HepG2 (cell line): ENCODE data around the gene HMCN1. TPM values are rescaled to one million over a fixed set of nuclear protein-coding genes. Genes with fewer than 3 reads are reported as not detected.

Experiments
- ATAC-seq: fragments of 200-7000 bp; cut with Tn5 transposase; 3 replicates; pipeline ENCODE4 v1.9.1; 2020; ENCODE audit warnings: mild to moderate bottlenecking, moderate library complexity
- BruUV-seq: library from RNA; stranded (reverse); fragments of 400-500 nt; replicated peaks from 2 replicates; lab custom pipeline; 2021; lab: Mats Ljungman, UMichigan
- CTCF ChIA-PET: fragments of 300-600 bp; formaldehyde crosslinking; extraction: SDS; loops from one replicate; lab custom pipeline; 2021; ENCODE audit warnings: low total read pairs, inconsistent platforms, low intra/inter-chr PET ratio; lab: Yijun Ruan, JAX
- POLR2A ChIA-PET: fragments of 350-600 bp; sonication (Branson Sonifier 250); formaldehyde crosslinking; loops from one replicate; lab custom pipeline; 2020; ENCODE audit warnings: antibody characterized with exemption, inconsistent platforms; lab: Yijun Ruan, JAX
- DNase-seq: peaks from one replicate; pipeline ENCODE4 v3.0.0-alpha.2; 2015; ENCODE audit warnings: low spot score
- FAIRE-seq: peaks from 3 replicates; lab custom pipeline; 2011; peaks lifted over from hg19 to GRCh38; lab: Jason Lieb, UNC
- H2AFZ ChIP-seq: one replicate; pipeline ENCODE4 v1.6.1; 2011; ENCODE audit warnings: low read length, inconsistent platforms
- H3K27ac ChIP-seq: fragments of 300-600 bp; 3 replicates; pipeline ENCODE4 v1.8.0; 2011; ENCODE audit warnings: mixed run types, mild to moderate bottlenecking, mixed read lengths, low read length, inconsistent platforms; ENCODE audit not compliant: insufficient read depth; ENCODE audit errors: extremely low read length
- H3K27me3 ChIP-seq, 2 experiments: fragments of 200-600 bp in 1 of 2; 2 replicates in 1 of 2; 3 replicates in 1 of 2; pipeline versions ENCODE4 v1.6.0 to v1.8.0; 2011; ENCODE audit warnings: low read length in 2 of 2, mild to moderate bottlenecking in 2 of 2, moderate library complexity in 2 of 2, inconsistent platforms in 1 of 2; ENCODE audit not compliant: insufficient read depth in 2 of 2, control insufficient read depth in 1 of 2
- H3K36me3 ChIP-seq, 2 experiments: fragments of 200-600 bp in 1 of 2; replicated peaks in 1 of 2; 2 replicates in 1 of 2; 3 replicates in 1 of 2; pipeline versions ENCODE4 v1.5.1 to v1.8.0; 2011; ENCODE audit warnings: low read length in 2 of 2, inconsistent platforms in 1 of 2; ENCODE audit not compliant: insufficient read depth in 2 of 2, control insufficient read depth in 1 of 2
- H3K4me1 ChIP-seq: 2 replicates; pipeline ENCODE4 v1.5.1; 2012; ENCODE audit warnings: low read length, inconsistent platforms; ENCODE audit not compliant: insufficient read depth
- H3K4me2 ChIP-seq: 2 replicates; pipeline ENCODE4 v1.6.0; 2011; ENCODE audit warnings: low read depth, low read length, inconsistent platforms
- H3K4me3 ChIP-seq, 3 experiments: fragments of 200-600 bp in 1 of 3; sonication (generic), shearing (Covaris generic) in 1 of 3; replicated peaks in 1 of 3; 2 replicates each; pipeline ENCODE4 v1.5.1; 2011 to 2016; ENCODE audit warnings: low read length in 3 of 3, inconsistent platforms in 2 of 3, low read depth in 2 of 3, mild to moderate bottlenecking in 2 of 3, control low read depth in 1 of 3, mixed read lengths in 1 of 3; ENCODE audit not compliant: insufficient read depth in 1 of 3
- H3K79me2 ChIP-seq: one replicate; pipeline ENCODE4 v1.6.1; 2011; ENCODE audit warnings: low read length, inconsistent platforms; ENCODE audit not compliant: insufficient read depth
- H3K9ac ChIP-seq: 2 replicates; pipeline ENCODE4 v1.6.0; 2011; ENCODE audit warnings: mild to moderate bottlenecking, low read depth, low read length, inconsistent platforms; ENCODE audit not compliant: insufficient read depth
- H3K9me3 ChIP-seq: 2 replicates; pipeline ENCODE4 v1.5.1; 2012; ENCODE audit warnings: mild to moderate bottlenecking, low read length
- H4K20me1 ChIP-seq: 2 replicates; pipeline ENCODE4 v1.6.0; 2011; ENCODE audit warnings: inconsistent platforms, mild to moderate bottlenecking, low read length, moderate library complexity; ENCODE audit not compliant: insufficient read depth
- LRRFIP1 ChIP-seq: sonication (generic); formaldehyde crosslinking; conservative IDR thresholded peaks from 2 replicates; pipeline ENCODE4 v1.4.0; 2020; ENCODE audit warnings: missing genetic modification reagents
- NR2F2 ChIP-seq: IDR thresholded peaks from 2 replicates; pipeline ENCODE4 v1.6.1; 2012; ENCODE audit warnings: low read depth, inconsistent platforms, borderline replicate concordance
- PCBP2 ChIP-seq: fragments of 200-400 bp; formaldehyde crosslinking; optimal IDR thresholded peaks from 2 replicates; pipeline ENCODE3; 2018; ENCODE audit warnings: low read length, low read depth; ENCODE audit not compliant: poor library complexity, severe bottlenecking
- RBAK ChIP-seq: sonication (generic); formaldehyde crosslinking; IDR thresholded peaks from 2 replicates; pipeline ENCODE4 v1.5.1; 2020; ENCODE audit warnings: mild to moderate bottlenecking, missing genetic modification reagents
- ZC3H4 ChIP-seq: sonication (generic); formaldehyde crosslinking; IDR thresholded peaks from 2 replicates; pipeline ENCODE4 v1.4.0; 2020; ENCODE audit warnings: missing genetic modification reagents, borderline replicate concordance
- ZNF362 ChIP-seq: sonication (generic); formaldehyde crosslinking; IDR thresholded peaks from 2 replicates; pipeline ENCODE4 v1.4.0; 2020; ENCODE audit warnings: missing genetic modification reagents, mild to moderate bottlenecking, borderline replicate concordance
- ZNF431 ChIP-seq: sonication (generic); formaldehyde crosslinking; IDR thresholded peaks from 2 replicates; pipeline ENCODE4 v1.9.0; 2022; ENCODE audit warnings: missing genetic modification reagents, low read depth, mild to moderate bottlenecking, borderline replicate concordance
- ZNF773 ChIP-seq: sonication (generic); formaldehyde crosslinking; IDR thresholded peaks from 2 replicates; pipeline ENCODE4 v1.4.0; 2020; ENCODE audit warnings: missing genetic modification reagents, borderline replicate concordance
- WGBS: methylation state at CpG from one replicate; pipeline ENCODE4 v1.1.6; 2017; ENCODE audit warnings: low lambda C conversion rate; 5-methylcytosine and 5-hydroxymethylcytosine counted together
- in situ Hi-C: cut with HindIII; loops from 2 replicates; pipeline ENCODE4 v1.10.0; 2017; ENCODE audit warnings: low pct_unique_long_range_greater_than_20kb; ENCODE audit not compliant: extremely low pct_ligation_motif_present
- intact Hi-C: fragments of 100-400 bp; cut with micrococcal nuclease; formaldehyde crosslinking; loops from one replicate; pipeline ENCODE4 v1.10.0; 2022; ENCODE audit not compliant: unreplicated experiment
- polyA plus RNA-seq, 8 experiments: library from polyadenylated mRNA; depleted of rRNA in 3 of 8; stranded (reverse) in 7 of 8; unstranded in 1 of 8; fragments of >200 nt; fragmentation: Illumina TruSeq in 4 of 8; extraction: Trizol in 4 of 8; gene quantifications; 2 replicates each; pipeline versions ENCODE4 v1.2.1 to v1.2.3, GENCODE V29; 2011 to 2016; ENCODE audit warnings: low read depth in 4 of 8, missing spikeins in 1 of 8, mixed read lengths in 1 of 8; ENCODE audit not compliant: insufficient read depth in 1 of 8
- total RNA-seq, 5 experiments: library from RNA; depleted of rRNA; stranded (reverse); fragments of >200 nt; fragmentation: Illumina TruSeq; extraction: Trizol; gene quantifications; 2 replicates each; pipeline ENCODE4 v1.2.3, GENCODE V29; 2016; ENCODE audit warnings: low read depth in 1 of 5

Gene HMCN1
- total and polyA plus RNA-seq, 2 of the 13 experiments (the other 11 are each of a cell fraction or from before 2014, with no cell fraction given), result 0.03 TPM; not detected in 1

- no peak for FAIRE-seq
- in situ Hi-C loops (no loop called here), intact Hi-C loops (no loop called here)
- no peak overlapping the region for H3K4me3 ChIP-seq
- no peaks in the 10 kb centered on the region for H3K79me2 ChIP-seq
- ChIA-PET POLR2A (no interaction called here), CTCF (no interaction called here)
- H2AFZ ChIP-seq, result no peak overlapping the region
- H3K4me1 ChIP-seq, result no peaks in the 10 kb centered on the region
- TF ChIP-seq PCBP2, result no peak
- TF ChIP-seq NR2F2, result no peak
- no peak for TF ChIP-seq ZC3H4 (CRISPR knock-in tag)
- TF ChIP-seq ZNF362 (CRISPR knock-in tag), result no peak
- TF ChIP-seq ZNF431 (CRISPR knock-in tag), result no peak
- no peak overlapping the region for H3K27ac ChIP-seq
- ATAC-seq, result no peak
- DNase-seq, result no peak
- BruUV-seq, result no TSS peak
- H3K4me2 ChIP-seq, result no peak overlapping the region
- 23% methylated on average over 5 of the region's 5 CpGs for WGBS
- H3K9me3 ChIP-seq, result no peaks in the 10 kb centered on the region
- H4K20me1 ChIP-seq, result no peaks in the 10 kb centered on the region
- no peaks in the 10 kb centered on the region for H3K27me3 ChIP-seq
- H3K9ac ChIP-seq, result no peak overlapping the region
- no peaks in the 10 kb centered on the region for H3K36me3 ChIP-seq
Measured at GRCh38 chr1:186178426-186179043, 444.3 kb downstream of the HMCN1 start.

- no peaks in the 10 kb centered on the region for H3K79me2 ChIP-seq
- FAIRE-seq (no peak), DNase-seq (no peak), ATAC-seq (no peak)
- intact Hi-C loops (no loop called here), in situ Hi-C loops (no loop called here)
- H3K36me3 ChIP-seq, result no peaks in the 10 kb centered on the region
- POLR2A ChIA-PET, result no interaction called here
- no peaks in the 10 kb centered on the region for H3K9me3 ChIP-seq
- H3K4me1 ChIP-seq, result no peaks in the 10 kb centered on the region
- no peaks in the 10 kb centered on the region for H3K27me3 ChIP-seq
- H3K9ac ChIP-seq, result no peak overlapping the region
- CTCF ChIA-PET, result no interaction called here
- TF ChIP-seq LRRFIP1 (CRISPR knock-in tag) (no peak), ZNF773 (CRISPR knock-in tag) (no peak), RBAK (CRISPR knock-in tag) (no peak)
- no peak overlapping the region for H2AFZ ChIP-seq
- no peaks in the 10 kb centered on the region for H4K20me1 ChIP-seq
- 6% methylated on average over 3 of the region's 3 CpGs for WGBS
- 0 out of 2 replicates have a peak overlapping the region, but pooled peaks have one; percentile 32 for H3K4me2 ChIP-seq
- BruUV-seq, result no TSS peak
- no peak overlapping the region for H3K27ac ChIP-seq
- no peak overlapping the region for H3K4me3 ChIP-seq
Measured at GRCh38 chr1:186179231-186179630, 445.0 kb downstream of the HMCN1 start.
